Thoracic aorta (tissue), 2 donors: ENCODE data around the gene CLIC2. TPM values are rescaled to one million over a fixed set of nuclear protein-coding genes. Genes with fewer than 3 reads are reported as not detected.
"Not testable (repeated sequence)": the region's sequence is repeated elsewhere in the genome, so short reads cannot be mapped to it uniquely, and the experiment has no call there.

Experiments
- ATAC-seq: fragments of 150-250 bp; one replicate; pipeline ENCODE4 v1.8.0; 2017; ENCODE audit warnings: low read depth; ENCODE audit not compliant: insufficient number of reproducible peaks, low FRiP score
- DNase-seq: peaks from one replicate; pipeline ENCODE4 v3.0.0-alpha.2; 2020; ENCODE audit warnings: low spot score
- H3K27ac ChIP-seq, 2 donors: fragments of 200-600 bp; sonication (generic); 1 replicate in 1 of 2; 2 replicates in 1 of 2; pipeline ENCODE4 v1.5.1; 2016; ENCODE audit warnings: mild to moderate bottlenecking in 2 of 2, moderate library complexity in 2 of 2
- H3K27me3 ChIP-seq: fragments of 200-600 bp; sonication (generic); replicated peaks from 2 replicates; pipeline ENCODE4 v1.6.0; 2016; ENCODE audit warnings: mild to moderate bottlenecking; ENCODE audit not compliant: insufficient read depth
- H3K36me3 ChIP-seq: fragments of 200-600 bp; sonication (generic); one replicate; pipeline ENCODE4 v1.5.1; 2016
- H3K4me1 ChIP-seq, 2 donors: fragments of 200-600 bp; sonication (generic); 1 replicate in 1 of 2; 2 replicates in 1 of 2; pipeline versions ENCODE4 v1.5.1 to v1.6.0; 2016; ENCODE audit warnings: low read depth in 2 of 2, mild to moderate bottlenecking in 1 of 2; ENCODE audit not compliant: control insufficient read depth in 1 of 2
- H3K4me3 ChIP-seq: fragments of 200-600 bp; sonication (generic); 2 replicates; pipeline ENCODE4 v1.5.1; 2016; ENCODE audit warnings: mild to moderate bottlenecking
- H3K9me3 ChIP-seq: fragments of 200-600 bp; sonication (generic); 2 replicates; pipeline ENCODE4 v1.5.1; 2016
- total RNA-seq, 2 donors: library from RNA; depleted of rRNA; stranded (reverse); fragments of >200 nt; gene quantifications; one replicate each; pipeline versions ENCODE4 v1.1.0 to v1.2.3, GENCODE V29; 2016
- TF ChIP-seq, protein P1 (sequence below): fragments of 200-600 bp; sonication (generic); IDR thresholded peaks from one replicate; pipeline ENCODE4 v1.5.1; 2019; ENCODE audit warnings: antibody characterized with exemption

The CLIC2 gene
- total RNA-seq, 2 donors from 2014 or later, result 8.3 to 18.7 TPM

DNA sequence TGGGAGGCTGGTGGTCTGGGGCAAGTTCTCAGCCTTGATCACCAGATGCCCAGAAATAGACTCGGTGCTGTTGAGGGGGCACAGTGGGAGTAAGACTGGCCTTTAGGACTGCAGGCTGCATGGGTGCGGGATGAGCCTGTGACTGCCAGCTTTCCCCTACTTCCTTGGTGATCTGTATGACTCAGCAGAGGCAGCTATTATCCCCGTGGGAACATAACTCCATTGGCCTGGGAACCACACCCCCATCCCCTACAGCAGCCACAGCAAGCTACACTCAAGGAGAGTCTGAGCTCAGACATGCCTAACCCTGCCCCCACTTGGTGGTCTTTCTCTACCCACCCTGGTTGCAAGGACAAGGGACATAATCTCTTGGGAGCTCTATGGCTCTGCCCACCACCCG, 20.6 kb downstream of the CLIC2 start:
- Histone ChIP-seq H3K4me1 (no peaks in the 10 kb centered on the region), H3K9me3 (no peaks in the 10 kb centered on the region), H3K27me3 (no peaks in the 10 kb centered on the region), H3K36me3 (no peaks in the 10 kb centered on the region), H3K27ac (no peak overlapping the region), H3K4me3 (no peak overlapping the region)
- ATAC-seq (no peak), DNase-seq (no peak)
- TF ChIP-seq, protein P1, sequence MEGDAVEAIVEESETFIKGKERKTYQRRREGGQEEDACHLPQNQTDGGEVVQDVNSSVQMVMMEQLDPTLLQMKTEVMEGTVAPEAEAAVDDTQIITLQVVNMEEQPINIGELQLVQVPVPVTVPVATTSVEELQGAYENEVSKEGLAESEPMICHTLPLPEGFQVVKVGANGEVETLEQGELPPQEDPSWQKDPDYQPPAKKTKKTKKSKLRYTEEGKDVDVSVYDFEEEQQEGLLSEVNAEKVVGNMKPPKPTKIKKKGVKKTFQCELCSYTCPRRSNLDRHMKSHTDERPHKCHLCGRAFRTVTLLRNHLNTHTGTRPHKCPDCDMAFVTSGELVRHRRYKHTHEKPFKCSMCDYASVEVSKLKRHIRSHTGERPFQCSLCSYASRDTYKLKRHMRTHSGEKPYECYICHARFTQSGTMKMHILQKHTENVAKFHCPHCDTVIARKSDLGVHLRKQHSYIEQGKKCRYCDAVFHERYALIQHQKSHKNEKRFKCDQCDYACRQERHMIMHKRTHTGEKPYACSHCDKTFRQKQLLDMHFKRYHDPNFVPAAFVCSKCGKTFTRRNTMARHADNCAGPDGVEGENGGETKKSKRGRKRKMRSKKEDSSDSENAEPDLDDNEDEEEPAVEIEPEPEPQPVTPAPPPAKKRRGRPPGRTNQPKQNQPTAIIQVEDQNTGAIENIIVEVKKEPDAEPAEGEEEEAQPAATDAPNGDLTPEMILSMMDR, result no peak

DNA sequence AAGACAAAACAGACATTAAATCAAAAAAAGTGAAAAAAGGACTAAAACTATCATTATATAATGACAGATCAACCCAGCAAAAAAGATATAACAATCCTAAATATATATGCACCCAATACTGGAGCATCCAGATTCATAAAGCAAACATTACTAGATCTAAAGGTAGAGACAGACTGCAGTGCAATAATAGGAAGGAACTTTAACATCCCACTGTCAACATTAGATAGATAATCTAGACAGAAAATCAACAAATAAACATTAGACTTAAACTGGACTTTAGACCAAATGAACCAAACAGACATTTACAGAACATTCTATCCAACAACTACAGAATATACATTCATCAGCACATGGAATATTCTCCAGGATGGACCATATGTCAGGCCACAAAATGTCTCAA, 40.6 kb downstream of the CLIC2 start:
- H3K27ac ChIP-seq, result no peak overlapping the region
- no peak for DNase-seq
- no peaks in the 10 kb centered on the region for H3K27me3 ChIP-seq
- H3K4me3 ChIP-seq, result no peak overlapping the region
- TF ChIP-seq, protein P1, result no peak
- ATAC-seq, result no peak
- no peaks in the 10 kb centered on the region for H3K9me3 ChIP-seq
- no peaks in the 10 kb centered on the region for H3K36me3 ChIP-seq
- no peaks in the 10 kb centered on the region for H3K4me1 ChIP-seq

DNA sequence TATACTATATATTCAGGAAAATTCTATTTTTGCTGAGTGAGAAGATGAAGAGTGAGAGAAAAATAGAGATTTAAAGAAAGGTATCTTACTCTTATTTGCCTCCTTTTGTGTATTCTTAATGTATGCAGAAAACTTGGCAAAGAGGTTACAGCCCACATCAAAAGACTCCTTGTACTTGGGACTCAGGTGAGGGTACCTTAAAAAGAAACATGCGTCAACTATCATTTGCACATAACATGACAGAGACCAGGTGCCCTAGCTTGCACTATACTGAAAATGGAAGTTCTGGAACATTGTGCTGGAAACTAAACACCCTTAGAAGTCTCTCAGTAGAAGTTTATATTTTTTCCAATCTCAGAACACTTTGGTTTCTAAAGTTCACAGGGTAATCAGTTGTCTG, 54.5 kb downstream of the CLIC2 start:
- Histone ChIP-seq H3K36me3 (no peaks in the 10 kb centered on the region), H3K4me3 (no peak overlapping the region), H3K4me1 (no peaks in the 10 kb centered on the region), H3K27ac (no peak overlapping the region), H3K27me3 (no peaks in the 10 kb centered on the region), H3K9me3 (no peaks in the 10 kb centered on the region)
- TF ChIP-seq, protein P1, result no peak
- ATAC-seq, result no peak
- no peak for DNase-seq

DNA sequence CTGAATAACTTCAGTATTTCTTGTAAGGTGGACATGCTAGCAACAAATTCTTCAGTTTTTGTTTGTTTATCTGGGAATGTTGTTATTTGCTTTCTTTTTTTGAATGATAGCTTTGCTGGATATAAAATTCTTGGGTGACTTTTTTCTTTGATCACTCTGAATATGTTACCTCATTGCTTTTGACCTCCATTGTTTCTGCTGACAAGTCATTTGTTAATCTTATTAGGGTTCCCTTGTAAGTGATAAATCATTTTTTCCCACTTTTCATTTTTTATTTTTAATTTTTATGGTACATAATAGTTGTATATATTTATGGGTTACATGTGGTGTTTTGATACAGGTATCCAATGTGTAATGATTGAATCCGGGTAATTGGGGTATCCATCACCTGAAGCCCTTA, 63.4 kb downstream of the CLIC2 start:
- H3K4me1 ChIP-seq, result no peaks in the 10 kb centered on the region
- no peaks in the 10 kb centered on the region for H3K27me3 ChIP-seq
- no peaks in the 10 kb centered on the region for H3K9me3 ChIP-seq
- H3K36me3 ChIP-seq, result no peaks in the 10 kb centered on the region
- no peak overlapping the region for H3K27ac ChIP-seq
- no peak overlapping the region for H3K4me3 ChIP-seq
- TF ChIP-seq, protein P1, result no peak
- ATAC-seq, result no peak
- no peak for DNase-seq

DNA sequence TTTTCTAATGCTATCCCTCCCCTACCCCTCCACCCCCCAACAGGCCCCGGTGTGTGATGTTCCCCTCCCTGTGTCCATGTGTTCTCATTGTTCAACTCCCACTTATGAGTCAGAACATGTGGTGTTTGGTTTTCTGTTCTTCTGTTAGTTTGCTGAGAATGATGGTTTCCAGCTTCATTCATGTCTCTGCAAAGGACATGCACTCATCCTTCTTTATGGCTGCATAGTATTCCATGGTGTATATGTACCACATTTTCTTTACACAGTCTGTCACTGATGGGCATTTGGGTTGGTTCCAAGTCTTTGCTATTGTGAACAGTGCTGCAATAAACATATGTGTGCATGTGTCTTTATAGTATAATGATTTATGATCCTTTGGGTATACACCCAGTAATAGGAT, 66.4 kb downstream of the CLIC2 start:
- not testable (repeated sequence) for H3K9me3 ChIP-seq, H3K4me1 ChIP-seq, H3K36me3 ChIP-seq, H3K27ac ChIP-seq, DNase-seq, ATAC-seq, H3K27me3 ChIP-seq, H3K4me3 ChIP-seq

DNA sequence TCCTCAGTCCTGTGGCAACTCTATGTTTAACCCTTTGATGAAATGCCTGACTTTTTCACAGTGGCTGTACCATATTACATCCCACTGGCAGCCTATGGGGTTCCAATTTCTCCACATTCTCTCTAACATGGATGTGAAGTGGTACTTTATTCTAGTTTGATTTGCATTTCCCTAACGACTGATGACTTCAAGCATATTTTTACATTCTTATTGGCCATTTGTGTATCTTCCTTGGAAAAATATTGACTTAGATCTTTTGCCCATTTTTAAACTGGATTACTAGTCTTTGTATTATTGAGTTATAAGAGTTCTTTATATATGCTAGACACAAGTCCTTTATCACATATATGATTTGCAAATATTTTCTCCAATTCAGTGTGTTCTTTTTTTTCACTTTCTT, 68.0 kb downstream of the CLIC2 start:
- Histone ChIP-seq H3K27me3 (no peaks in the 10 kb centered on the region), H3K4me3 (no peak overlapping the region), H3K9me3 (no peaks in the 10 kb centered on the region), H3K27ac (no peak overlapping the region), H3K4me1 (no peaks in the 10 kb centered on the region), H3K36me3 (no peaks in the 10 kb centered on the region)
- ATAC-seq (no peak), DNase-seq (no peak)
- TF ChIP-seq, protein P1, result no peak
